IMR-90 (cell line): ENCODE results near the gene CTNNA2. TPM values are rescaled to one million over a fixed set of nuclear protein-coding genes. Genes with fewer than 3 reads are reported as not detected.

ENCODE experiments used
- ATAC-seq: fragments of 200-7000 bp; cut with Tn5 transposase; 2 replicates; pipeline ENCODE4 v1.9.1; 2020; ENCODE audit warnings: low read depth, mild to moderate bottlenecking, moderate library complexity
- BruUV-seq: library from RNA; stranded (reverse); fragments of 400-500 nt; replicated peaks from 2 replicates; lab custom pipeline; 2021; lab: Mats Ljungman, UMichigan
- CTCF ChIA-PET: fragments of 300-600 bp; formaldehyde crosslinking; extraction: SDS; loops from one replicate; lab custom pipeline; 2021; ENCODE audit warnings: antibody characterized with exemption; lab: Yijun Ruan, JAX
- POLR2A ChIA-PET: fragments of 300-600 bp; sonication (Branson Sonifier 250); formaldehyde crosslinking; loops from one replicate; lab custom pipeline; 2022; ENCODE audit warnings: antibody characterized with exemption; ENCODE audit not compliant: unreplicated experiment; lab: Charles Lee
- DNase-seq: peaks from one replicate; pipeline ENCODE4 v3.0.0; 2013
- H2AFZ ChIP-seq: replicated peaks from 2 replicates; pipeline ENCODE3; 2013; ENCODE audit warnings: low read length, mild to moderate bottlenecking; ENCODE audit not compliant: poor library complexity
- H2AK5ac ChIP-seq: 2 replicates; pipeline ENCODE4 v1.6.1; 2013; ENCODE audit warnings: low read depth, low read length, inconsistent platforms
- H2AK9ac ChIP-seq: replicated peaks from 2 replicates; pipeline ENCODE3; 2013; ENCODE audit warnings: mild to moderate bottlenecking, low read depth, low read length, moderate library complexity; ENCODE audit not compliant: poor library complexity
- H2BK120ac ChIP-seq: 2 replicates; pipeline ENCODE4 v1.6.1; 2013; ENCODE audit warnings: low read depth, low read length, inconsistent platforms
- H2BK15ac ChIP-seq: 3 replicates; pipeline ENCODE4 v1.6.1; 2013; ENCODE audit warnings: low read depth, low read length, inconsistent platforms
- H2BK20ac ChIP-seq: 2 replicates; pipeline ENCODE4 v1.6.1; 2013; ENCODE audit warnings: low read depth, mild to moderate bottlenecking, inconsistent platforms, low read length, moderate library complexity
- H2BK5ac ChIP-seq: 2 replicates; pipeline ENCODE4 v1.6.1; 2013; ENCODE audit warnings: mild to moderate bottlenecking, low read depth, low read length, inconsistent platforms; ENCODE audit not compliant: poor library complexity, severe bottlenecking
- H3K14ac ChIP-seq: replicated peaks from 2 replicates; pipeline ENCODE4 v1.6.1; 2013; ENCODE audit warnings: low read depth, low read length, inconsistent platforms
- H3K18ac ChIP-seq: 2 replicates; pipeline ENCODE4 v1.6.1; 2013; ENCODE audit warnings: low read depth, low read length, control low read depth
- H3K23ac ChIP-seq: 2 replicates; pipeline ENCODE4 v1.6.1; 2013; ENCODE audit warnings: low read depth, low read length, inconsistent platforms
- H3K27ac ChIP-seq: 2 replicates; pipeline ENCODE4 v1.5.1; 2013; ENCODE audit warnings: mild to moderate bottlenecking, control low read depth, low read length; ENCODE audit not compliant: insufficient read depth
- H3K27me3 ChIP-seq: 2 replicates; pipeline ENCODE4 v1.6.1; 2013; ENCODE audit warnings: low read length; ENCODE audit not compliant: control insufficient read depth, insufficient read depth
- H3K36me3 ChIP-seq: 2 replicates; pipeline ENCODE4 v1.6.1; 2013; ENCODE audit warnings: low read length, mixed read lengths; ENCODE audit not compliant: control insufficient read depth, insufficient read depth
- H3K4ac ChIP-seq: 2 replicates; pipeline ENCODE4 v1.6.1; 2013; ENCODE audit warnings: low read depth, low read length, inconsistent platforms
- H3K4me1 ChIP-seq: 2 replicates; pipeline ENCODE4 v1.6.1; 2013; ENCODE audit warnings: low read length, mixed read lengths; ENCODE audit not compliant: control insufficient read depth, insufficient read depth
- H3K4me2 ChIP-seq: 2 replicates; pipeline ENCODE4 v1.6.1; 2013; ENCODE audit warnings: low read depth, mild to moderate bottlenecking, control low read depth, low read length, moderate library complexity
- H3K4me3 ChIP-seq: 2 replicates; pipeline ENCODE4 v1.5.1; 2013; ENCODE audit warnings: low read depth, mild to moderate bottlenecking, control low read depth, low read length, moderate library complexity; ENCODE audit not compliant: insufficient read depth
- H3K56ac ChIP-seq: 2 replicates; pipeline ENCODE4 v1.6.1; 2013; ENCODE audit warnings: low read length, inconsistent platforms; ENCODE audit not compliant: insufficient read depth; ENCODE audit errors: extremely low read depth
- H3K79me1 ChIP-seq, 2 experiments: 2 replicates each; pipeline ENCODE4 v1.6.1; 2013; ENCODE audit warnings: low read length in 2 of 2, inconsistent platforms in 1 of 2, low read depth in 1 of 2
- H3K9ac ChIP-seq: 2 replicates; pipeline ENCODE4 v1.6.1; 2013; ENCODE audit warnings: low read depth, low read length, control low read depth
- H3K9me1 ChIP-seq: 2 replicates; pipeline ENCODE4 v1.6.1; 2013; ENCODE audit warnings: low read length, inconsistent platforms; ENCODE audit not compliant: insufficient read depth
- H3K9me3 ChIP-seq: 2 replicates; pipeline ENCODE4 v1.6.1; 2013; ENCODE audit warnings: low read length; ENCODE audit not compliant: control insufficient read depth, insufficient read depth
- H4K20me1 ChIP-seq: 2 replicates; pipeline ENCODE4 v1.6.1; 2013; ENCODE audit warnings: low read length, inconsistent platforms; ENCODE audit not compliant: insufficient read depth
- H4K5ac ChIP-seq: 2 replicates; pipeline ENCODE4 v1.6.1; 2013; ENCODE audit warnings: mild to moderate bottlenecking, low read depth, low read length, control low read depth
- H4K8ac ChIP-seq, 2 experiments: 2 replicates each; pipeline ENCODE4 v1.6.1; 2013; ENCODE audit warnings: low read depth in 2 of 2, low read length in 2 of 2, control low read depth in 1 of 2, inconsistent platforms in 1 of 2
- H4K91ac ChIP-seq: 2 replicates; pipeline ENCODE4 v1.6.1; 2013; ENCODE audit warnings: low read depth, low read length, inconsistent platforms; ENCODE audit not compliant: insufficient read depth
- BHLHE40 ChIP-seq: fragments of 150-350 bp; IDR thresholded peaks from 2 replicates; pipeline ENCODE4 v1.6.1; 2016; ENCODE audit warnings: mild to moderate bottlenecking, low read depth, low read length
- FOS ChIP-seq: fragments of 150-350 bp; IDR thresholded peaks from 2 replicates; pipeline ENCODE4 v1.6.1; 2016; ENCODE audit warnings: low read depth, low read length
- MAZ ChIP-seq: IDR thresholded peaks from 2 replicates; pipeline ENCODE4 v1.6.1; 2012; ENCODE audit warnings: low read depth, mild to moderate bottlenecking, low read length, improper control_type of control experiment, moderate library complexity, borderline replicate concordance
- NFE2L2 ChIP-seq: fragments of 150-350 bp; IDR thresholded peaks from 2 replicates; pipeline ENCODE4 v1.6.1; 2016; ENCODE audit warnings: low read depth, mild to moderate bottlenecking, low read length
- RAD21 ChIP-seq: IDR thresholded peaks from 2 replicates; pipeline ENCODE4 v1.6.1; 2012; ENCODE audit warnings: low read length, improper control_type of control experiment
- RCOR1 ChIP-seq: IDR thresholded peaks from 2 replicates; pipeline ENCODE4 v1.6.1; 2012; ENCODE audit warnings: mild to moderate bottlenecking, low read length, improper control_type of control experiment; ENCODE audit not compliant: insufficient replicate concordance
- RFX5 ChIP-seq: IDR thresholded peaks from 2 replicates; pipeline ENCODE4 v1.8.0; 2012; ENCODE audit warnings: low read depth, mild to moderate bottlenecking, low read length, moderate library complexity
- WGBS, 2 experiments: methylation state at CpG; one replicate each; pipeline versions ENCODE4 v1.1.5 to v1.1.7; 2013; ENCODE audit warnings: missing lambda C conversion rate in 2 of 2; ENCODE audit not compliant: insufficient read length in 1 of 2; ENCODE audit errors: extremely low coverage in 2 of 2; 5-methylcytosine and 5-hydroxymethylcytosine counted together
- dilution Hi-C: fragments of 300-500 bp; cut with HindIII; formaldehyde crosslinking; loops from one replicate; pipeline ENCODE4 v1.14.3; 2018; ENCODE audit warnings: low sequenced_read_pairs; ENCODE audit not compliant: unreplicated experiment
- in situ Hi-C: fragments of 300-500 bp; cut with MboI; formaldehyde crosslinking; loops from 3 replicates; pipeline ENCODE4 v1.14.3; 2019; ENCODE audit warnings: low sequenced_read_pairs, inconsistent platforms, mixed read lengths
- intact Hi-C: fragments of 100-400 bp; cut with micrococcal nuclease; formaldehyde crosslinking; loops from 2 replicates; pipeline ENCODE4 v1.10.0; 2022
- polyA plus RNA-seq, 3 experiments: library from polyadenylated mRNA; depleted of rRNA; stranded (reverse); fragments of >200 nt; gene quantifications; 2 replicates each; pipeline ENCODE4 v1.2.3, GENCODE V29; 2012; ENCODE audit warnings: low replicate concordance in 1 of 3
- total RNA-seq: library from RNA; depleted of rRNA; stranded (reverse); fragments of >200 nt; gene quantifications from 2 replicates; pipeline ENCODE4 v1.2.3, GENCODE V29; 2012
- TF ChIP-seq, protein P1 (sequence below): conservative IDR thresholded peaks from 2 replicates; pipeline ENCODE4 v1.5.1; 2012; ENCODE audit warnings: mild to moderate bottlenecking, low read depth, low read length, improper control_type of control experiment
- TF ChIP-seq, protein P2 (sequence below): fragments of 150-350 bp; IDR thresholded peaks from 2 replicates; pipeline ENCODE4 v1.6.1; 2016; ENCODE audit warnings: low read depth, mild to moderate bottlenecking, low read length, moderate library complexity, borderline replicate concordance

The CTNNA2 gene
- total and polyA plus RNA-seq, 2 of the 4 experiments (the other 2 are of a cell fraction) = not detected

DNA sequence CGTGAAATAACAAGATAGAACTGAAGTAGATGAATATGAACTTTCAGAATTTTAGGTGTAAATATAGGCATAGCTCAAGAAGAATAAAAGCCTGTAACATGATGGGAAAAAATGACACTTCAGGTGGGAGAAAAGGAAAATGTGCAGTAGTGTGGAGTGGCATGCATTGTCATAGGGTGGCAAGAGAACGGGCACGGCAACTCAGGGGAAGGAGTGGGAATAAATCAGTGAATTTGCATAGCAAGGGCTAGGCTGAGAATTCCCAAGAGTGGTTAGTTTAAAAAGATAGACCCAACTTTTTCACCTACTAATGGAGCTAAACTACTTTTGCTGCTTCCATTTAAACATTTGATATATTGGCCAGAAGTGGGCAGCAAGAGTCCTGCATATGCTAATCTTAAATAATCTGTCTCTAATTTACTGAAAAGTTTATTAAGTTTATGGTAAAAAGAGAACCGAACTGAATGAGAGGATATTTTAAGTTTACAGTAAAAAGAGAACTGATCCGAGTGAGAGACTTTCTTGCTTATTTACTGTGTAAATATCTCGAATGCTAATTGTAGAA, 228.1 kb downstream of the CTNNA2 start:
- Histone ChIP-seq H4K20me1 (no peaks in the 10 kb centered on the region), H3K18ac (no peak overlapping the region), H3K27ac (no peak overlapping the region), H3K9ac (no peak overlapping the region), H2BK15ac (no peak overlapping the region), H3K4me2 (no peak overlapping the region), H2BK20ac (no peak overlapping the region), H3K4me3 (no peak overlapping the region), H3K36me3 (no peaks in the 10 kb centered on the region), H3K4ac (no peak overlapping the region), H2AK9ac (no peak overlapping the region), H4K5ac (no peak overlapping the region), H3K9me3 (no peaks in the 10 kb centered on the region), H2AFZ (no peak overlapping the region), H4K8ac (no peak overlapping the region), H4K91ac (no peak overlapping the region), H3K27me3 (no peaks in the 10 kb centered on the region), H2AK5ac (no peak overlapping the region), H3K79me1 (no peaks in the 10 kb centered on the region), H3K14ac (no peak overlapping the region), H3K23ac (no peak overlapping the region), H3K9me1 (no peaks in the 10 kb centered on the region), H2BK5ac (no peak overlapping the region), H2BK120ac (no peak overlapping the region), H3K4me1 (no peaks in the 10 kb centered on the region), H3K56ac (no peak overlapping the region)
- DNase-seq (no peak), ATAC-seq (no peak)
- dilution Hi-C loops (no loop called here), intact Hi-C loops (no loop called here), in situ Hi-C loops (no loop called here)
- TF ChIP-seq RCOR1 (no peak), MAZ (no peak), FOS (no peak), RFX5 (no peak), BHLHE40 (no peak), NFE2L2 (no peak), RAD21 (no peak)
- TF ChIP-seq, protein P1, sequence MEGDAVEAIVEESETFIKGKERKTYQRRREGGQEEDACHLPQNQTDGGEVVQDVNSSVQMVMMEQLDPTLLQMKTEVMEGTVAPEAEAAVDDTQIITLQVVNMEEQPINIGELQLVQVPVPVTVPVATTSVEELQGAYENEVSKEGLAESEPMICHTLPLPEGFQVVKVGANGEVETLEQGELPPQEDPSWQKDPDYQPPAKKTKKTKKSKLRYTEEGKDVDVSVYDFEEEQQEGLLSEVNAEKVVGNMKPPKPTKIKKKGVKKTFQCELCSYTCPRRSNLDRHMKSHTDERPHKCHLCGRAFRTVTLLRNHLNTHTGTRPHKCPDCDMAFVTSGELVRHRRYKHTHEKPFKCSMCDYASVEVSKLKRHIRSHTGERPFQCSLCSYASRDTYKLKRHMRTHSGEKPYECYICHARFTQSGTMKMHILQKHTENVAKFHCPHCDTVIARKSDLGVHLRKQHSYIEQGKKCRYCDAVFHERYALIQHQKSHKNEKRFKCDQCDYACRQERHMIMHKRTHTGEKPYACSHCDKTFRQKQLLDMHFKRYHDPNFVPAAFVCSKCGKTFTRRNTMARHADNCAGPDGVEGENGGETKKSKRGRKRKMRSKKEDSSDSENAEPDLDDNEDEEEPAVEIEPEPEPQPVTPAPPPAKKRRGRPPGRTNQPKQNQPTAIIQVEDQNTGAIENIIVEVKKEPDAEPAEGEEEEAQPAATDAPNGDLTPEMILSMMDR = no peak
- TF ChIP-seq, protein P2, sequence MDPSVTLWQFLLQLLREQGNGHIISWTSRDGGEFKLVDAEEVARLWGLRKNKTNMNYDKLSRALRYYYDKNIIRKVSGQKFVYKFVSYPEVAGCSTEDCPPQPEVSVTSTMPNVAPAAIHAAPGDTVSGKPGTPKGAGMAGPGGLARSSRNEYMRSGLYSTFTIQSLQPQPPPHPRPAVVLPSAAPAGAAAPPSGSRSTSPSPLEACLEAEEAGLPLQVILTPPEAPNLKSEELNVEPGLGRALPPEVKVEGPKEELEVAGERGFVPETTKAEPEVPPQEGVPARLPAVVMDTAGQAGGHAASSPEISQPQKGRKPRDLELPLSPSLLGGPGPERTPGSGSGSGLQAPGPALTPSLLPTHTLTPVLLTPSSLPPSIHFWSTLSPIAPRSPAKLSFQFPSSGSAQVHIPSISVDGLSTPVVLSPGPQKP = no peak
- POLR2A ChIA-PET = no interaction called here
- CTCF ChIA-PET = no interaction called here
- no TSS peak for BruUV-seq
- no CpG with 5 or more reads among the region's 6 CpGs for WGBS, 2 experiments
